HEK293 (cell line): ENCODE measurements around the gene WTIP.

Experiments
- ATF2 ChIP-seq: fragments of 450-650 bp; formaldehyde crosslinking; IDR thresholded peaks from 2 replicates; pipeline ENCODE4 v1.5.1; 2016; ENCODE audit warnings: missing biosample characterization, missing genetic modification characterization, low read depth
- CTCF ChIP-seq: fragments of 450-650 bp; formaldehyde crosslinking; IDR thresholded peaks from 2 replicates; pipeline ENCODE4 v1.5.1; 2016; ENCODE audit warnings: missing biosample characterization, missing genetic modification characterization
- HOXA7 ChIP-seq: sonication (generic); formaldehyde crosslinking; IDR thresholded peaks from 2 replicates; pipeline ENCODE4 v1.8.1; 2022; ENCODE audit warnings: missing genetic modification reagents, borderline replicate concordance
- HOXD13 ChIP-seq: sonication (generic); formaldehyde crosslinking; IDR thresholded peaks from 2 replicates; pipeline ENCODE4 v1.8.0; 2022; ENCODE audit warnings: missing genetic modification reagents, borderline replicate concordance
- ZBTB7A ChIP-seq: fragments of 450-650 bp; formaldehyde crosslinking; IDR thresholded peaks from 2 replicates; pipeline ENCODE4 v1.5.1; 2016; ENCODE audit warnings: low read depth, missing biosample characterization, missing genetic modification characterization
- ZFP41 ChIP-seq: fragments of 450-650 bp; formaldehyde crosslinking; IDR thresholded peaks from 2 replicates; pipeline ENCODE4 v1.5.1; 2016; ENCODE audit warnings: missing biosample characterization, missing genetic modification characterization, borderline replicate concordance
- ZNF274 ChIP-seq, 2 experiments: fragments of 200-500 bp in 1 of 2; fragments of 450-650 bp in 1 of 2; sonication (Bioruptor generic) in 1 of 2; formaldehyde crosslinking in 1 of 2; IDR thresholded peaks; 2 replicates each; pipeline versions ENCODE4 v1.5.1 to v1.6.1; 2014 to 2016; ENCODE audit warnings: borderline replicate concordance in 1 of 2, inconsistent platforms in 1 of 2, low read length in 1 of 2, missing biosample characterization in 1 of 2, missing genetic modification characterization in 1 of 2
- ZNF280C ChIP-seq: fragments of 450-650 bp; formaldehyde crosslinking; IDR thresholded peaks from 2 replicates; pipeline ENCODE4 v1.5.1; 2016; ENCODE audit warnings: missing biosample characterization, missing genetic modification characterization
- ZNF280D ChIP-seq: fragments of 450-650 bp; formaldehyde crosslinking; IDR thresholded peaks from 2 replicates; pipeline ENCODE4 v1.5.1; 2016; ENCODE audit warnings: missing biosample characterization, missing genetic modification characterization
- ZNF302 ChIP-seq: fragments of 450-650 bp; formaldehyde crosslinking; IDR thresholded peaks from 2 replicates; pipeline ENCODE4 v1.5.1; 2016; ENCODE audit warnings: missing biosample characterization, missing genetic modification characterization, low read depth
- ZNF423 ChIP-seq: fragments of 450-650 bp; formaldehyde crosslinking; IDR thresholded peaks from 2 replicates; pipeline ENCODE4 v1.5.1; 2016; ENCODE audit warnings: missing biosample characterization, missing genetic modification characterization
- ZNF449 ChIP-seq: fragments of 450-650 bp; formaldehyde crosslinking; IDR thresholded peaks from 2 replicates; pipeline ENCODE4 v1.5.1; 2017; ENCODE audit warnings: missing biosample characterization, mild to moderate bottlenecking, missing genetic modification characterization, moderate library complexity
- ZNF488 ChIP-seq: fragments of 450-650 bp; formaldehyde crosslinking; IDR thresholded peaks from 2 replicates; pipeline ENCODE4 v1.5.1; 2016; ENCODE audit warnings: missing biosample characterization, missing genetic modification characterization

- no peak for TF ChIP-seq ATF2 (tag by site-specific recombination)
- no peak for TF ChIP-seq CTCF (tag by site-specific recombination)
- no peak for TF ChIP-seq ZNF488 (tag by site-specific recombination)
- no peak for TF ChIP-seq ZNF280C
- TF ChIP-seq ZNF449 (tag by site-specific recombination): no peak
- TF ChIP-seq ZNF302: no peak
- no peak for TF ChIP-seq ZNF274 (IDR thresholded peaks at IDR 0.05; ENCODE audit: low read length)
- no peak for TF ChIP-seq ZNF274 (tag by site-specific recombination; IDR thresholded peaks at IDR 0.05; ENCODE audit: borderline replicate concordance)
- no peak for TF ChIP-seq ZBTB7A (tag by site-specific recombination)
- TF ChIP-seq HOXA7 (CRISPR knock-in tag): no peak
- no peak for TF ChIP-seq HOXD13 (CRISPR knock-in tag)
- TF ChIP-seq ZFP41 (tag by site-specific recombination): no peak
- TF ChIP-seq ZNF423 (tag by site-specific recombination): no peak
- TF ChIP-seq ZNF280D (tag by site-specific recombination): no peak
Observed at GRCh38 chr19:34468409-34468808, 13.1 kb upstream of the WTIP start.
